HepG2 (cell line): ENCODE measurements around the gene FAM169A. TPM values are rescaled to one million over a fixed set of nuclear protein-coding genes. Genes with fewer than 3 reads are reported as not detected.
A peak's percentile ranks its signal among the peaks of the same experiment; 100 is the strongest.

Experiments used
- ATAC-seq: fragments of 200-7000 bp; cut with Tn5 transposase; 3 replicates; pipeline ENCODE4 v1.9.1; 2020; ENCODE audit warnings: mild to moderate bottlenecking, moderate library complexity
- BruUV-seq: library from RNA; stranded (reverse); fragments of 400-500 nt; replicated peaks from 2 replicates; lab custom pipeline; 2021; lab: Mats Ljungman, UMichigan
- CTCF ChIA-PET: fragments of 300-600 bp; formaldehyde crosslinking; extraction: SDS; loops from one replicate; lab custom pipeline; 2021; ENCODE audit warnings: low total read pairs, inconsistent platforms, low intra/inter-chr PET ratio; lab: Yijun Ruan, JAX
- POLR2A ChIA-PET: fragments of 350-600 bp; sonication (Branson Sonifier 250); formaldehyde crosslinking; loops from one replicate; lab custom pipeline; 2020; ENCODE audit warnings: antibody characterized with exemption, inconsistent platforms; lab: Yijun Ruan, JAX
- DNase-seq: peaks from one replicate; pipeline ENCODE4 v3.0.0-alpha.2; 2015; ENCODE audit warnings: low spot score
- FAIRE-seq: peaks from 3 replicates; lab custom pipeline; 2011; peaks lifted over from hg19 to GRCh38; lab: Jason Lieb, UNC
- H2AFZ ChIP-seq: one replicate; pipeline ENCODE4 v1.6.1; 2011; ENCODE audit warnings: low read length, inconsistent platforms
- H3K27ac ChIP-seq: fragments of 300-600 bp; 3 replicates; pipeline ENCODE4 v1.8.0; 2011; ENCODE audit warnings: mixed run types, mild to moderate bottlenecking, mixed read lengths, low read length, inconsistent platforms; ENCODE audit not compliant: insufficient read depth; ENCODE audit errors: extremely low read length
- H3K27me3 ChIP-seq, 2 experiments: fragments of 200-600 bp in 1 of 2; 2 replicates in 1 of 2; 3 replicates in 1 of 2; pipeline versions ENCODE4 v1.6.0 to v1.8.0; 2011; ENCODE audit warnings: low read length in 2 of 2, mild to moderate bottlenecking in 2 of 2, moderate library complexity in 2 of 2, inconsistent platforms in 1 of 2; ENCODE audit not compliant: insufficient read depth in 2 of 2, control insufficient read depth in 1 of 2
- H3K36me3 ChIP-seq, 2 experiments: fragments of 200-600 bp in 1 of 2; replicated peaks in 1 of 2; 2 replicates in 1 of 2; 3 replicates in 1 of 2; pipeline versions ENCODE4 v1.5.1 to v1.8.0; 2011; ENCODE audit warnings: low read length in 2 of 2, inconsistent platforms in 1 of 2; ENCODE audit not compliant: insufficient read depth in 2 of 2, control insufficient read depth in 1 of 2
- H3K4me1 ChIP-seq: 2 replicates; pipeline ENCODE4 v1.5.1; 2012; ENCODE audit warnings: low read length, inconsistent platforms; ENCODE audit not compliant: insufficient read depth
- H3K4me2 ChIP-seq: 2 replicates; pipeline ENCODE4 v1.6.0; 2011; ENCODE audit warnings: low read depth, low read length, inconsistent platforms
- H3K4me3 ChIP-seq, 3 experiments: fragments of 200-600 bp in 1 of 3; sonication (generic), shearing (Covaris generic) in 1 of 3; replicated peaks in 1 of 3; 2 replicates each; pipeline ENCODE4 v1.5.1; 2011 to 2016; ENCODE audit warnings: low read length in 3 of 3, inconsistent platforms in 2 of 3, low read depth in 2 of 3, mild to moderate bottlenecking in 2 of 3, control low read depth in 1 of 3, mixed read lengths in 1 of 3; ENCODE audit not compliant: insufficient read depth in 1 of 3
- H3K79me2 ChIP-seq: one replicate; pipeline ENCODE4 v1.6.1; 2011; ENCODE audit warnings: low read length, inconsistent platforms; ENCODE audit not compliant: insufficient read depth
- H3K9ac ChIP-seq: 2 replicates; pipeline ENCODE4 v1.6.0; 2011; ENCODE audit warnings: mild to moderate bottlenecking, low read depth, low read length, inconsistent platforms; ENCODE audit not compliant: insufficient read depth
- H3K9me3 ChIP-seq: 2 replicates; pipeline ENCODE4 v1.5.1; 2012; ENCODE audit warnings: mild to moderate bottlenecking, low read length
- H4K20me1 ChIP-seq: 2 replicates; pipeline ENCODE4 v1.6.0; 2011; ENCODE audit warnings: inconsistent platforms, mild to moderate bottlenecking, low read length, moderate library complexity; ENCODE audit not compliant: insufficient read depth
- HMGXB4 ChIP-seq, 2 experiments: sonication (generic) in 1 of 2; formaldehyde crosslinking in 1 of 2; IDR thresholded peaks; 2 replicates each; pipeline versions ENCODE4 v1.4.0 to v1.6.1; 2018 to 2020; ENCODE audit warnings: missing genetic modification reagents in 2 of 2, borderline replicate concordance in 1 of 2, low read depth in 1 of 2, mild to moderate bottlenecking in 1 of 2, missing biosample characterization in 1 of 2
- ISX ChIP-seq: sonication (generic); formaldehyde crosslinking; conservative IDR thresholded peaks from 2 replicates; pipeline ENCODE4 v1.5.0; 2020; ENCODE audit warnings: missing genetic modification reagents
- KDM1A ChIP-seq: IDR thresholded peaks from 2 replicates; pipeline ENCODE4 v1.6.1; 2016; ENCODE audit warnings: missing compliant biosample characterization
- MEIS1 ChIP-seq: sonication (generic); formaldehyde crosslinking; IDR thresholded peaks from 2 replicates; pipeline ENCODE4 v1.9.0; 2021; ENCODE audit warnings: mild to moderate bottlenecking, missing genetic modification reagents, moderate library complexity, borderline replicate concordance
- NAIF1 ChIP-seq: sonication (generic); formaldehyde crosslinking; IDR thresholded peaks from 2 replicates; pipeline ENCODE4 v1.5.0; 2020; ENCODE audit warnings: mild to moderate bottlenecking, missing genetic modification reagents, borderline replicate concordance
- RERE ChIP-seq: IDR thresholded peaks from 2 replicates; pipeline ENCODE4 v1.6.1; 2016; ENCODE audit warnings: low read depth, missing genetic modification reagents, missing compliant biosample characterization
- SIN3B ChIP-seq: fragments of 150-350 bp; IDR thresholded peaks from 2 replicates; pipeline ENCODE4 v1.6.1; 2014; ENCODE audit warnings: low read length
- STAG1 ChIP-seq: sonication (generic); formaldehyde crosslinking; IDR thresholded peaks from 2 replicates; pipeline ENCODE4 v1.4.0; 2020; ENCODE audit warnings: missing genetic modification reagents
- ZMAT5 ChIP-seq: sonication (generic); formaldehyde crosslinking; IDR thresholded peaks from 2 replicates; pipeline ENCODE4 v1.5.0; 2020; ENCODE audit warnings: mild to moderate bottlenecking, low read depth, missing genetic modification reagents, borderline replicate concordance
- ZNF101 ChIP-seq: sonication (generic); formaldehyde crosslinking; IDR thresholded peaks from 2 replicates; pipeline ENCODE4 v1.4.0; 2020; ENCODE audit warnings: mild to moderate bottlenecking, low read depth, missing genetic modification reagents, borderline replicate concordance
- ZNF333 ChIP-seq: sonication (generic); formaldehyde crosslinking; IDR thresholded peaks from 2 replicates; pipeline ENCODE4 v1.4.0; 2020; ENCODE audit warnings: mild to moderate bottlenecking, missing genetic modification reagents, borderline replicate concordance
- ZNF354B ChIP-seq: sonication (generic); formaldehyde crosslinking; IDR thresholded peaks from 2 replicates; pipeline ENCODE4 v1.8.0; 2022; ENCODE audit warnings: mild to moderate bottlenecking, missing genetic modification reagents
- ZNF44 ChIP-seq: sonication (generic); formaldehyde crosslinking; IDR thresholded peaks from 2 replicates; pipeline ENCODE4 v1.5.1; 2020; ENCODE audit warnings: mild to moderate bottlenecking, missing genetic modification reagents
- ZNF451 ChIP-seq: sonication (generic); formaldehyde crosslinking; IDR thresholded peaks from 2 replicates; pipeline ENCODE4 v1.5.0; 2020; ENCODE audit warnings: mild to moderate bottlenecking, missing genetic modification reagents
- ZNF713 ChIP-seq: sonication (generic); formaldehyde crosslinking; IDR thresholded peaks from 2 replicates; pipeline ENCODE4 v1.4.0; 2020; ENCODE audit warnings: mild to moderate bottlenecking, missing genetic modification reagents
- WGBS: methylation state at CpG from one replicate; pipeline ENCODE4 v1.1.6; 2017; ENCODE audit warnings: low lambda C conversion rate; 5-methylcytosine and 5-hydroxymethylcytosine counted together
- in situ Hi-C: cut with HindIII; loops from 2 replicates; pipeline ENCODE4 v1.10.0; 2017; ENCODE audit warnings: low pct_unique_long_range_greater_than_20kb; ENCODE audit not compliant: extremely low pct_ligation_motif_present
- intact Hi-C: fragments of 100-400 bp; cut with micrococcal nuclease; formaldehyde crosslinking; loops from one replicate; pipeline ENCODE4 v1.10.0; 2022; ENCODE audit not compliant: unreplicated experiment
- polyA plus RNA-seq, 8 experiments: library from polyadenylated mRNA; depleted of rRNA in 3 of 8; stranded (reverse) in 7 of 8; unstranded in 1 of 8; fragments of >200 nt; fragmentation: Illumina TruSeq in 4 of 8; extraction: Trizol in 4 of 8; gene quantifications; 2 replicates each; pipeline versions ENCODE4 v1.2.1 to v1.2.3, GENCODE V29; 2011 to 2016; ENCODE audit warnings: low read depth in 4 of 8, missing spikeins in 1 of 8, mixed read lengths in 1 of 8; ENCODE audit not compliant: insufficient read depth in 1 of 8
- total RNA-seq, 5 experiments: library from RNA; depleted of rRNA; stranded (reverse); fragments of >200 nt; fragmentation: Illumina TruSeq; extraction: Trizol; gene quantifications; 2 replicates each; pipeline ENCODE4 v1.2.3, GENCODE V29; 2016; ENCODE audit warnings: low read depth in 1 of 5

The FAM169A gene
- total and polyA plus RNA-seq, 2 of the 13 experiments (the other 11 are each of a cell fraction or from before 2014, with no cell fraction given), result 21.1 to 110 TPM

GRCh38 chr5:74766849-74767578, 99.2 kb downstream of the FAM169A start, which contains the start of the genes GFM2 and NSA2:
Gene GFM2, minus strand, starts transcription at chr5:74767117. Its CDS starts 3,375 bp downstream, at chr5:74763742.
Gene NSA2, plus strand, starts transcription at chr5:74767249. Its CDS starts 112 bp downstream, at chr5:74767361.
- peaks cover 27% of the 10 kb centered on the region for H3K4me1 ChIP-seq
- FAIRE-seq (peak; percentile 36), ATAC-seq (peak; percentile 91), DNase-seq (peak; percentile 87)
- H3K9ac ChIP-seq, result peak within 1 kb of the TSS; percentile 83
- H2AFZ ChIP-seq, result peak within 1 kb of the TSS; percentile 51
- BruUV-seq, result no TSS peak
- in situ Hi-C loops, result loop anchor here (5.0 kb wide), 1 partner anchor 150 kb away; no protein-coding TSS in a partner anchor
- ChIA-PET CTCF (interaction anchor here (4.0 kb wide), 1 partner anchor 152 kb away, joined by 14 read pairs; no protein-coding TSS in a partner anchor), POLR2A (interaction anchor here (0.9 to 1.5 kb wide), 4 partner anchors 8 to 188 kb away, joined by 3 to 8 read pairs (median 4); no protein-coding TSS in a partner anchor)
- H3K79me2 ChIP-seq, result peaks cover 49% of the 10 kb centered on the region
- H3K4me2 ChIP-seq, result peak within 1 kb of the TSS; percentile 91
- peaks cover 0 to 32% of the 10 kb centered on the region in 2 experiments; a peak in 3 of 5 replicates for H3K36me3 ChIP-seq
- WGBS, result 1% methylated on average over 14 of the region's 54 CpGs
- peak within 1 kb of the TSS; percentile 69 for H3K27ac ChIP-seq
- peak within 1 kb of the TSS; percentile 87 to 94 (median 93) for H3K4me3 ChIP-seq
- H4K20me1 ChIP-seq, result no peaks in the 10 kb centered on the region
- intact Hi-C loops, result loop anchor here (5.0 kb wide), 1 partner anchor 150 kb away; no protein-coding TSS in a partner anchor
- H3K27me3 ChIP-seq, result no peaks in the 10 kb centered on the region; a peak in 1 of 5 replicates
- no peaks in the 10 kb centered on the region for H3K9me3 ChIP-seq
- TF ChIP-seq NAIF1 (CRISPR knock-in tag) (peak; percentile 34; the same call in 1 of the 2 replicates), RERE (CRISPR knock-in tag) (no peak), ZNF101 (no peak), ISX (CRISPR knock-in tag) (peak; percentile 35; the same call in 1 of the 2 replicates), ZNF44 (CRISPR knock-in tag) (0 out of 2 replicates have a peak, but pooled peaks have one; percentile 83), ZMAT5 (CRISPR knock-in tag) (no peak), ZNF354B (0 out of 2 replicates have a peak, but pooled peaks have one; percentile 39), MEIS1 (CRISPR knock-in tag) (no peak), KDM1A (CRISPR knock-in tag) (no peak), ZNF713 (CRISPR knock-in tag) (peak; percentile 88; the same call in 1 of the 2 replicates), STAG1 (CRISPR knock-in tag) (0 out of 2 replicates have a peak, but pooled peaks have one; percentile 12), HMGXB4 (CRISPR knock-in tag; IDR thresholded peaks at IDR 0.05; ENCODE audit: borderline replicate concordance in 1 of 2, low read depth in 1 of 2) (peak; percentile 89 to 91), ZNF451 (no peak; the same call in 1 of the 2 replicates), ZNF333 (CRISPR knock-in tag) (no peak; the same call in 1 of the 2 replicates), SIN3B (peak; percentile 94)
